ENCODE measurements around the gene GALNT1. TPM values are rescaled to one million over a fixed set of nuclear protein-coding genes. Genes with fewer than 3 reads are reported as not detected.

Gene GALNT1
- polyA plus RNA-seq, 1 donor (not counting 4 experiments of a cell fraction or from before 2014, with no cell fraction given) = 69.4 TPM

DNA sequence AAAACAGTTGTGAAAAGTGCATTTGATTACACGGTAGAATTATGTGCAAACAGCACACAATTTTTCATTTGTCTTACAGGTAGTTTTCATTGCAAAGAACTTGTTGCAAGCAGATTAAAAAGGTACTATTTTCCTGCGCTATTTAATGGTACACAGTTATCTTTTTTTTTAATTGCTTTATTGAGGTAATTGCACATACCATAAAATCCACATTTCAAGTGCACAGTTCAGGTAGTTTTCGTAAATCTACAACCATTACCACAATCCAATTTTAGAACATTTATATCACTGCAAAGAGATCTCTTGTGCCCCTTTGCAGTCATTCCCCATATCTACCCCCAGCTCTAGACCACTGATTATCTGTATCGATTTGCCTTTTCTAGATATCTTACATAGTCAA lies 2.6 kb upstream of the GALNT1 start:
- TF ChIP-seq, protein P1, sequence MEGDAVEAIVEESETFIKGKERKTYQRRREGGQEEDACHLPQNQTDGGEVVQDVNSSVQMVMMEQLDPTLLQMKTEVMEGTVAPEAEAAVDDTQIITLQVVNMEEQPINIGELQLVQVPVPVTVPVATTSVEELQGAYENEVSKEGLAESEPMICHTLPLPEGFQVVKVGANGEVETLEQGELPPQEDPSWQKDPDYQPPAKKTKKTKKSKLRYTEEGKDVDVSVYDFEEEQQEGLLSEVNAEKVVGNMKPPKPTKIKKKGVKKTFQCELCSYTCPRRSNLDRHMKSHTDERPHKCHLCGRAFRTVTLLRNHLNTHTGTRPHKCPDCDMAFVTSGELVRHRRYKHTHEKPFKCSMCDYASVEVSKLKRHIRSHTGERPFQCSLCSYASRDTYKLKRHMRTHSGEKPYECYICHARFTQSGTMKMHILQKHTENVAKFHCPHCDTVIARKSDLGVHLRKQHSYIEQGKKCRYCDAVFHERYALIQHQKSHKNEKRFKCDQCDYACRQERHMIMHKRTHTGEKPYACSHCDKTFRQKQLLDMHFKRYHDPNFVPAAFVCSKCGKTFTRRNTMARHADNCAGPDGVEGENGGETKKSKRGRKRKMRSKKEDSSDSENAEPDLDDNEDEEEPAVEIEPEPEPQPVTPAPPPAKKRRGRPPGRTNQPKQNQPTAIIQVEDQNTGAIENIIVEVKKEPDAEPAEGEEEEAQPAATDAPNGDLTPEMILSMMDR (optimal IDR thresholded peaks at IDR 0.05 in 1 of 3, IDR thresholded peaks at IDR 0.05 in 1 of 3, conservative IDR thresholded peaks at IDR 0.05 in 1 of 3; ENCODE audit: extremely low read depth in 1 of 3, insufficient read depth in 2 of 3, low read length in 3 of 3) = no peak
- no peak for TF ChIP-seq EZH2 (IDR thresholded peaks at IDR 0.05; ENCODE audit: low read length)
- no peak for FAIRE-seq
- H3K4me3 ChIP-seq (ENCODE audit: control insufficient read depth in 2 of 3, extremely low read depth in 1 of 3, insufficient read depth in 2 of 3, low read depth in 1 of 3, low read length in 3 of 3) = no peak overlapping the region

DNA sequence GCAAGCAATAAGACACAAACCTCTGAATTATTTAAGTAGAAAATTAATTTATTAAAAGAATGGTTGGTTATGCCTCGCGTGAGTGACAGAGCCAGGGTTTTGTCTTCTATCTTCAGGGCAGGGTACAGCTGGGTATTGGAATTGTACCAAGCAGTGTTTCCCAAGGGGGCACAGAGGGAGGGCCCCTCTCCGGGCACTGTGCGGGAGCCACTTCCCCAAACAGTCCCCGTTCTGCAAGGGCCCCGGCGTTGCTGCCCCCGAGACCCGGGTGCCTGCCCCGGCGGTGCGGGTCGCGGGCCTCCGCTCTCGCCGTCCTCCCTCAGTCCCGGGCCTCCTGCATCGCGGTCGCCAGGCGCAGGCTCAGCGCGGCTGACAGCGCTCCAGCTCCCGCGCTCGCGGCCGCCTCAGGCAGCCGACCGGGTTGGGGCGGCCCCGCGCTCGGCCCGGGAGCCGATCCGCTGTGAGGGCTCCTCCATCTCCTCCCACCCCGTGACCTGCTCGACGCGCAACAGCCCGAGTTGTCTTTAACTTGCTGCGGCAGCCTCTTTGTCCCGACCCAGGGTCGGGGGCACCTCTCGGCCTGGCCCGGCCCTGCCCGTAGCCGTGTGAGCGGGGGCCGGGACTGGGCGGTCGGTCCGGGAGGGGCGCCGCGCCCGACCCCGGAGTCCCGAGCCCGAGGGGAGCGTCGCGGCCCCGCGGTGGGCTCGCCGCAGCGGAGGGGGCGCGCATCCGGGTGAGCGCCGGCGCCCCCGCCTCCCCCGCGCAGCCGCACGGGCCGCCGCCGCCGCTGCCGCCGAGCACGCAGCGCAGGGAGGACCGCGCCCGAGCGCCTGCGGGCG lies 620 bp upstream of the GALNT1 start:
- peak overlapping the region; percentile 60 to 74 (median 69) for H3K4me3 ChIP-seq (ENCODE audit: control insufficient read depth in 2 of 3, extremely low read depth in 1 of 3, insufficient read depth in 2 of 3, low read depth in 1 of 3, low read length in 3 of 3)
- peak overlapping the region; percentile 47 for H3K27ac ChIP-seq (ENCODE audit: control insufficient read depth, insufficient read depth, low read length)
- H3K36me3 ChIP-seq (ENCODE audit: control insufficient read depth in 2 of 2, extremely low read depth in 1 of 2, insufficient read depth in 2 of 2, low read length in 2 of 2) = no peaks in the 10 kb centered on the region
- dilution Hi-C loops (cut with MboI; ENCODE audit: extremely low pct_ligation_motif_present, low sequenced_read_pairs) = no loop called here
- DNase-seq (ENCODE audit: low read depth, low spot score) (no peak), FAIRE-seq (no peak)
- no peaks in the 10 kb centered on the region for H4K20me1 ChIP-seq (ENCODE audit: control insufficient read depth, extremely low read depth, insufficient read depth, low read length)
- peaks cover 37% of the 10 kb centered on the region for H3K79me2 ChIP-seq (ENCODE audit: control insufficient read depth, insufficient read depth, low read length)
- H2AFZ ChIP-seq (ENCODE audit: control insufficient read depth, low read length) = peak overlapping the region; percentile 83
- H3K9ac ChIP-seq (ENCODE audit: control insufficient read depth, extremely low read depth, insufficient read depth, low read length) = peak overlapping the region; percentile 78
- H3K9me1 ChIP-seq (ENCODE audit: control insufficient read depth, extremely low read depth, insufficient read depth, low read length) = no peaks in the 10 kb centered on the region
- TF ChIP-seq, protein P1 (optimal IDR thresholded peaks at IDR 0.05 in 1 of 3, IDR thresholded peaks at IDR 0.05 in 1 of 3, conservative IDR thresholded peaks at IDR 0.05 in 1 of 3; ENCODE audit: extremely low read depth in 1 of 3, insufficient read depth in 2 of 3, low read length in 3 of 3) = no peak
- peaks cover 16% of the 10 kb centered on the region for H3K4me1 ChIP-seq (ENCODE audit: control insufficient read depth, extremely low read depth, insufficient read depth, low read length)
- H3K9me3 ChIP-seq (ENCODE audit: control insufficient read depth, low read depth, low read length) = no peaks in the 10 kb centered on the region
- H3K4me2 ChIP-seq (ENCODE audit: control insufficient read depth, extremely low read depth, insufficient read depth, low read depth, low read length) = peak overlapping the region; percentile 84
- H3K27me3 ChIP-seq (ENCODE audit: control insufficient read depth, extremely low read depth, insufficient read depth, low read length) = no peaks in the 10 kb centered on the region

More for the DNA sequence above, 2.6 kb upstream of the GALNT1 start:
- Histone ChIP-seq H3K36me3 (ENCODE audit: control insufficient read depth in 2 of 2, extremely low read depth in 1 of 2, insufficient read depth in 2 of 2, low read length in 2 of 2) (no peaks in the 10 kb centered on the region), H3K4me2 (ENCODE audit: control insufficient read depth, extremely low read depth, insufficient read depth, low read depth, low read length) (no peak overlapping the region), H2AFZ (ENCODE audit: control insufficient read depth, low read length) (no peak overlapping the region), H3K9me1 (ENCODE audit: control insufficient read depth, extremely low read depth, insufficient read depth, low read length) (no peaks in the 10 kb centered on the region), H3K4me1 (ENCODE audit: control insufficient read depth, extremely low read depth, insufficient read depth, low read length) (peaks cover 16% of the 10 kb centered on the region), H3K27ac (ENCODE audit: control insufficient read depth, insufficient read depth, low read length) (no peak overlapping the region), H4K20me1 (ENCODE audit: control insufficient read depth, extremely low read depth, insufficient read depth, low read length) (no peaks in the 10 kb centered on the region), H3K9me3 (ENCODE audit: control insufficient read depth, low read depth, low read length) (no peaks in the 10 kb centered on the region), H3K27me3 (ENCODE audit: control insufficient read depth, extremely low read depth, insufficient read depth, low read length) (no peaks in the 10 kb centered on the region), H3K79me2 (ENCODE audit: control insufficient read depth, insufficient read depth, low read length) (peaks cover 17% of the 10 kb centered on the region), H3K9ac (ENCODE audit: control insufficient read depth, extremely low read depth, insufficient read depth, low read length) (no peak overlapping the region)
- DNase-seq (ENCODE audit: low read depth, low spot score) = no peak
- dilution Hi-C loops (cut with MboI; ENCODE audit: extremely low pct_ligation_motif_present, low sequenced_read_pairs) = no loop called here

Data from keratinocyte (primary cell).